ENCODE results near the gene CATSPERE. TPM values are rescaled to one million over a fixed set of nuclear protein-coding genes. Genes with fewer than 3 reads are reported as not detected.
A peak's percentile ranks its signal among the peaks of the same experiment; 100 is the strongest.

The CATSPERE gene
- total and polyA plus RNA-seq, 10 donors = 0.50 to 4.0 (median 1.1) TPM

DNA sequence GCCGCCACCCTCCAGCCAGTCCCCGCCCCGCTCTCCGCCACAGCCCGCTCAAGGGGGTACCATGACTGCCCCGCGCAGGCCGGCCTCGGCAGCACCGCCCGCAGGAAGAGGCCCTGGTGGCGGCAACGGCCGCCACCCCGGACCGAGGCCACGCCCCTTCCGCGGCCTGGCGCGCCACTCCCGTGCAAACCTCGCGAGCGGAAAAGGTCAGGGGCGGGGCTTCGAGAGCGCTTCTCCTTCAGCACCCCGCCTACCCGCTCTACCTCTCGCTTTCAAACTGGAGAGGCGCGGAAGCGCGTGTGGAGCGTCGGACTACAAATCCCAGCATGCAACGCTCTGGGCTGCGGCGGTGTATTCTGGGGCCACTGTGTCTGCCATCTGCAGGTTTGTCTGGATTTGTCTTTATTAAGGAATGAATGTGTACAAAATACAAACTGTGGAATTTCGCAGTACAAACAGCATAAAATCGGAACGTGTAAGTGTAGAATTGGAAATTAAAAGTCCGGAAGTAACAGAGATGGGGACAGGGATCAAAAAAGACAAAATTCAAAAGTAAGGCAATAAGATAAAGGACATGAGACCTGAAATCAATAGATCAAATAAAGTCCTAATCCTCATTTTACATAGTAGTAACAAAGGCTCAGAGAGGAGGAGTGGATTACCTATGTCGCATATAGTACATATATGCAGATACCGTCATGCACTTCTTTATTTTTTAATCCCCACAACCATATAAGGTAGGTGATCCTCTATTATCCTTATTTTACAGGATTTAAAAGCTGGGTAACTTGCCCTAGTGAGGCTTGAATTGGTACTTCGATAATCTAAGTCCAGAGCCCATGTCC lies 8.9 kb upstream of the CATSPERE start:
- no peaks in the 10 kb centered on the region for H3K27me3 ChIP-seq (replicated peaks in 1 of 7)
- peak overlapping the region; percentile 80 to 94 (median 90) for H3K4me3 ChIP-seq
- peak overlapping the region; percentile 93 to 99 (median 97) for H3K27ac ChIP-seq
- no peaks in the 10 kb centered on the region for H3K9me3 ChIP-seq
- intact Hi-C loops (cut with DNase I; ENCODE audit: low total_unique reads) = no loop called here
- TF ChIP-seq POLR2A (IDR thresholded peaks at IDR 0.05) (no peak), POLR2AphosphoS5 (IDR thresholded peaks at IDR 0.05) (peak in 2 of 3 donors; percentile 69 to 75)
- TF ChIP-seq, protein P1, sequence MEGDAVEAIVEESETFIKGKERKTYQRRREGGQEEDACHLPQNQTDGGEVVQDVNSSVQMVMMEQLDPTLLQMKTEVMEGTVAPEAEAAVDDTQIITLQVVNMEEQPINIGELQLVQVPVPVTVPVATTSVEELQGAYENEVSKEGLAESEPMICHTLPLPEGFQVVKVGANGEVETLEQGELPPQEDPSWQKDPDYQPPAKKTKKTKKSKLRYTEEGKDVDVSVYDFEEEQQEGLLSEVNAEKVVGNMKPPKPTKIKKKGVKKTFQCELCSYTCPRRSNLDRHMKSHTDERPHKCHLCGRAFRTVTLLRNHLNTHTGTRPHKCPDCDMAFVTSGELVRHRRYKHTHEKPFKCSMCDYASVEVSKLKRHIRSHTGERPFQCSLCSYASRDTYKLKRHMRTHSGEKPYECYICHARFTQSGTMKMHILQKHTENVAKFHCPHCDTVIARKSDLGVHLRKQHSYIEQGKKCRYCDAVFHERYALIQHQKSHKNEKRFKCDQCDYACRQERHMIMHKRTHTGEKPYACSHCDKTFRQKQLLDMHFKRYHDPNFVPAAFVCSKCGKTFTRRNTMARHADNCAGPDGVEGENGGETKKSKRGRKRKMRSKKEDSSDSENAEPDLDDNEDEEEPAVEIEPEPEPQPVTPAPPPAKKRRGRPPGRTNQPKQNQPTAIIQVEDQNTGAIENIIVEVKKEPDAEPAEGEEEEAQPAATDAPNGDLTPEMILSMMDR (IDR thresholded peaks at IDR 0.05 in 8 of 11, conservative IDR thresholded peaks at IDR 0.05 in 3 of 11) = peak; percentile 20 to 96 (median 73)
- 5 to 10% (median 7%) methylated on average over 30 to 47 of the region's 47 CpGs for WGBS, 5 donors
- peaks cover 31 to 46% (median 44%) of the 10 kb centered on the region in 6 donors for H3K4me1 ChIP-seq
- H3K36me3 ChIP-seq = peaks cover 0 to 7% (median 0%) of the 10 kb centered on the region in 6 donors
- DNase-seq = peak; percentile 100

DNA sequence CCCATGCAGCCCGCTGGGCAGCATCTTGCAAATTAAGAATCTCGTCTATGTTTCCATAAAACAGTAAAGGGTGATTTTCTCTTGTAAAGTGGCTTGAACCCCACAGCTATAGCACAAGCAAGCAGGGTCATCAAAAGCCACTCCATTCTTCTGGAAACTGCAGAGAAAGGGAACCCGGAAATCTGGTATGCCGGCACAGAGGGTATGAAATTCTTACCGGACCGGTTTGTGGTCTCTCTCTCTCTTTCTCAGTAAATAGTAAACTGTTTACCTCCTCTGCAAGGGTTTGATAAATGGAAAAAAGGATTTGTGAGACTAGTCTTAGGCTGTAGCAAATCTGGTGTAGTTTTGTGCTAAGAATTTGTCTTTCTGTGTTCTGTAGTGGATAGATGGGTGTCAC lies 6.7 kb upstream of the CATSPERE start:
- Histone ChIP-seq H3K4me1 (peaks cover 14 to 26% (median 22%) of the 10 kb centered on the region in 6 donors), H3K4me3 (no peak overlapping the region), H3K27ac (no peak overlapping the region), H3K9me3 (peaks cover 0 to 5% (median 4%) of the 10 kb centered on the region in 8 donors), H3K36me3 (peaks cover 0 to 7% (median 0%) of the 10 kb centered on the region in 6 donors), H3K27me3 (replicated peaks in 1 of 7) (no peaks in the 10 kb centered on the region)
- TF ChIP-seq POLR2AphosphoS5 (IDR thresholded peaks at IDR 0.05) (no peak), POLR2A (IDR thresholded peaks at IDR 0.05) (no peak)
- TF ChIP-seq, protein P1 (IDR thresholded peaks at IDR 0.05 in 8 of 11, conservative IDR thresholded peaks at IDR 0.05 in 3 of 11) = no peak
- intact Hi-C loops (cut with DNase I; ENCODE audit: low total_unique reads) = no loop called here
- DNase-seq = no peak
- WGBS, 5 donors = 88 to 90% (median 89%) methylated on average over 6 of the region's 6 CpGs

DNA sequence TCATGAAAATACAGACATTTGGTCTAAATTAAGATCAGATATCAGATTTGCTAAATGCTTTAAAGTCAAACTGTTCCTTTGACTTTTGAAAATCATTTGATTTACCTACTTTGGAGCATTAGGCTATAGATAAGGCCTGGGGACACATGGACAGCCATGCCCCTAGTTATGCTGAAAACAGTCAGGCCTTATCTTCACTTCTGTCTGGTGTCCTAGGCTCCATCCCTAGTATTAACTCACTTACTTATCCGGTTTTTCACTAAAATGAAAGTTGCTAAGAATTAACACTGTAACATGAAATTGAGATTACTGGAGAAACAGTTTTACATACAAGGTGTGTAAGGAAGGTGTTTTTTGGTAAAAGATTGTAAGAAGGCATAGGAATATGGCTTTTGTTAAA lies 4.5 kb upstream of the CATSPERE start:
- Histone ChIP-seq H3K9me3 (peaks cover 0 to 5% (median 4%) of the 10 kb centered on the region in 8 donors), H3K4me3 (no peak overlapping the region), H3K27ac (no peak overlapping the region), H3K4me1 (peaks cover 10 to 22% (median 17%) of the 10 kb centered on the region in 6 donors), H3K27me3 (replicated peaks in 1 of 7) (no peaks in the 10 kb centered on the region), H3K36me3 (no peaks in the 10 kb centered on the region)
- no peak for TF ChIP-seq POLR2A (IDR thresholded peaks at IDR 0.05)
- TF ChIP-seq POLR2AphosphoS5 (IDR thresholded peaks at IDR 0.05) = no peak
- TF ChIP-seq, protein P1 (IDR thresholded peaks at IDR 0.05 in 8 of 11, conservative IDR thresholded peaks at IDR 0.05 in 3 of 11) = no peak
- 92 to 96% (median 95%) methylated on average over 1 of the region's 1 CpG for WGBS, 5 donors
- no peak for DNase-seq
- intact Hi-C loops (cut with DNase I; ENCODE audit: low total_unique reads) = loop anchor here (5.0 kb wide), 1 partner anchor 196 kb away; the partner anchor contains the start of gene DESI2

DNA sequence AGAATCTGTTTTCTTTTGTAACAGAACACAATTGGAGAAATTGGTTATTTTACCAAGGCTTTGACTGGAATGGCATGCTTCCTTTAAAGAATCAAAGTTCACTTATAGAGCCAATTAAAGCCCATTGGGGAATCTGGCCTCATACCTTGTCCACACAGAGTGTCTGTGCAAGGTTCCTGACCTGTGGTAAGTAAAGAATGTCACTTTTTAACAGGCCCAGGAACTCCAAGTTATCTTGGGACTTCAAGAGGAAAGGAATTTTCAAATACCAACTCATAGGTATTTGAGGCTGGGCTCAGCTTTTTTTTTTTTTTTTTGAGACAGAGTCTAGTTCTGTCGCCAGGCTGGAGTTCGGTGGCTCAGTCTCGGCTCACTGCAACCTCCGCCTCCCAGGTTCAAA lies 2.3 kb upstream of the CATSPERE start:
- DNase-seq = no peak
- Histone ChIP-seq H3K27me3 (replicated peaks in 1 of 7) (no peaks in the 10 kb centered on the region), H3K4me1 (peaks cover 7 to 18% (median 9%) of the 10 kb centered on the region in 6 donors), H3K27ac (no peak overlapping the region), H3K9me3 (peaks cover 0 to 5% (median 4%) of the 10 kb centered on the region in 8 donors), H3K36me3 (no peaks in the 10 kb centered on the region), H3K4me3 (no peak overlapping the region)
- WGBS, 5 donors = 98 to 100% (median 99%) methylated on average over 4 of the region's 4 CpGs
- intact Hi-C loops (cut with DNase I; ENCODE audit: low total_unique reads) = loop anchor here (5.0 kb wide), 1 partner anchor 194 kb away; the partner anchor contains the start of gene DESI2
- TF ChIP-seq, protein P1 (IDR thresholded peaks at IDR 0.05 in 8 of 11, conservative IDR thresholded peaks at IDR 0.05 in 3 of 11) = no peak
- no peak for TF ChIP-seq POLR2A (IDR thresholded peaks at IDR 0.05)
- no peak for TF ChIP-seq POLR2AphosphoS5 (IDR thresholded peaks at IDR 0.05)
